ENCODE measurements around the gene SIK3.
"Not testable (repeated sequence)": the region's sequence is repeated elsewhere in the genome, so short reads cannot be mapped to it uniquely, and the experiment has no call there.

SIK3 gene

DNA sequence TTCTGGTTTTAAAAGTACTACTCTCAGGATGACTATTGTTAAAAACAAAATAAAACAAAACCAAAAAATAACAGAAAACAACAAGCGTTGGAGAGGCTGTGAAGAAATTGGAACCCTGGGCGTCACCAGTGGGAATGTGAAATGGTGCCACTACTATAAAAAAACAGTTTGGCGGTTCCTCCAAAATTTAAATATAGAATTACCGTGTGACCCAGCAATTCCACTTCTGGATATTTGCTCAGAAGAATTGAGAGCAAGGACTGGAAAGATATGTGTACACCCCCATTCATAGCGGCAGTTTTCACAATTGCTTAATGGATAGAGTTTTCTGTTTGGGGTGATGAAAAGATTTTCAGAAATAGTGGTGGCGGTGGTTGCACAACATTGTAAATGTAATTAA, 283.7 kb downstream of the SIK3 start:
- DNase-seq, result no peak

DNA sequence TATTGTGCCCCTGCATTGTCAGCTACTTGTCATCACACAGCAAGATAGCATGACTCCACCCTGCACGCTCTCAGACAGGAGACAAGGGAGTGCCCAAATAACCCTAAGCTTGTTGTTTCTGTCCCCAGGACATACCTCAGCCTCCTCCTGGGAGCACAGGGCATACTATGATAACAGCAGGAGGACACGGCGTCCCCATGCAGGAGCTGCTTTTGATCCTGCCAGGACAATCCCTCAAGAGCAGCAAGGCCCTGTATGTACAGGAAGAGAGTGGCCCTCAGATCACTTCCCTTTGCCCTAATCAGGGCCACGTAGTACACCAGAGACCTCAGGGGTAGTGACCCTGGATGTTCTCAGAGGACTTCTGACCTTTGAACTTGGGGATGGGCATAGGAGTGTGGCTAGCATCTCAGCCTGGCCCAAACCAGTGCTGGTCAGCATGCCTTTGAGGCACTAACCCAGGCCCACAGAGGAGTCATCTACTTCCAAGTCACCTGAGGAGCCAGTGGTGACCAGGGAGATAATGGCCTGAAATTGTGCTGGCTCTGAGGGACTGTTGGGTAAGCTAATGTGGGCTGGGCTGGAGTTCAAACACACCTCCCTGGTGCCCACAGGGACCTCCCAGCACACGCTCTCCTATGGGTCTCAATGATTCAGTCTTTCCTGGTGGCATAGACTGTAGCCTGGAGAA, 284.3 kb downstream of the SIK3 start:
- no peak for DNase-seq

DNA sequence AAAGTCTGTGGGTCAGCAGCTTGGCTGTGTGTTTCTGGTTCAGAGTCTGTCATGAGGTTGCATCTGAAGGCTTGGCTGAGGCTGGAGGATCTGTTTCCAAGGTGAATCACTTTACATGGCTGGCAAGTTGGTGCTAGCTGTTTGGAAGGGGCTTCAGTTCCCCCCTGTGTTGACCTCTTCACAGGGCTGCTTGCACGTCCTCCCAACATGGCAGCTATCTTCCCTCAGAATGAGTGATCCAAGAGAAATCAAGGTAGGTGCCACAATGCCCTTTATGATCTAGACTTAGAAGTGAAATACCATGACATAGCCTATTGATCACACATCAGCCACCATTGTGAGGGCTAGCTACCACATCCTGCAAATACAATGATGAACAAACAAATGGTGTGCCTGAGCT, 285.1 kb downstream of the SIK3 start:
- DNase-seq, result no peak

DNA sequence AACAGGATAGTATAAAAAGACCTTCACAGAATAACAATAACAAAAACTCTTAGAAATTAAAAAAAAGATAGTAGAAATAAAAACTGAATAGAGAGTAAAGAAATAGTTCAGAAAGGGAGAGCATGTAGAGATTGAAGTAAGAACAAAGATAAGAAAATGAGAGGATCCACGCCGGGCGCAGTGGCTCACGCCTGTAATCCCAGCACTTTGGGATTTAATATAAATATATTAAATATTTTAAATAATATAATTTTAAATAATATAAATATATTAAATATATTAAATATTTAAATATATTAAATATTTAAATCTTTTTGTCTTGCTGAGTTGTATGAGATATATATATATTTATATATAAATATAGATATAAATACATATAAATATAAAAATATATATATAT, 286.1 kb downstream of the SIK3 start:
- DNase-seq, result no peak

DNA sequence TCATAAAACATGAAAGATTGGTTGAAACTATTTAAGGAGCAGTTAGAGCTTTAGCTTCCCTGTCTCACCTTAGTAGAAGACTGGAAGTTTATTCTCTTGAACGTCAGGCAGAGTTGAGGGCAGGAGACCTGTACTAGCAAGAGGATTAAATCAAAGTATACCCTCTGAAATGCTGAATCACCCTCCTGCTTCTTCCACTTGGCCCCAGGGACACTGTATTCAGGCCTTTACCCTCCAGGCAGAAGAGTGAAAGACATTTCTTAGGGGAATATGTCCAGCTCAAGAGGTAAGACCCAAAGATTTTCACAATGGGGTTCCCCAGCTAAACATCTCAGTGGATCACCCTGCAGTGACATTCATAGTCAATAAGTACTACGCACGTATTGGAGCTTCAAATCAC, 287.0 kb downstream of the SIK3 start:
- no peak for DNase-seq

DNA sequence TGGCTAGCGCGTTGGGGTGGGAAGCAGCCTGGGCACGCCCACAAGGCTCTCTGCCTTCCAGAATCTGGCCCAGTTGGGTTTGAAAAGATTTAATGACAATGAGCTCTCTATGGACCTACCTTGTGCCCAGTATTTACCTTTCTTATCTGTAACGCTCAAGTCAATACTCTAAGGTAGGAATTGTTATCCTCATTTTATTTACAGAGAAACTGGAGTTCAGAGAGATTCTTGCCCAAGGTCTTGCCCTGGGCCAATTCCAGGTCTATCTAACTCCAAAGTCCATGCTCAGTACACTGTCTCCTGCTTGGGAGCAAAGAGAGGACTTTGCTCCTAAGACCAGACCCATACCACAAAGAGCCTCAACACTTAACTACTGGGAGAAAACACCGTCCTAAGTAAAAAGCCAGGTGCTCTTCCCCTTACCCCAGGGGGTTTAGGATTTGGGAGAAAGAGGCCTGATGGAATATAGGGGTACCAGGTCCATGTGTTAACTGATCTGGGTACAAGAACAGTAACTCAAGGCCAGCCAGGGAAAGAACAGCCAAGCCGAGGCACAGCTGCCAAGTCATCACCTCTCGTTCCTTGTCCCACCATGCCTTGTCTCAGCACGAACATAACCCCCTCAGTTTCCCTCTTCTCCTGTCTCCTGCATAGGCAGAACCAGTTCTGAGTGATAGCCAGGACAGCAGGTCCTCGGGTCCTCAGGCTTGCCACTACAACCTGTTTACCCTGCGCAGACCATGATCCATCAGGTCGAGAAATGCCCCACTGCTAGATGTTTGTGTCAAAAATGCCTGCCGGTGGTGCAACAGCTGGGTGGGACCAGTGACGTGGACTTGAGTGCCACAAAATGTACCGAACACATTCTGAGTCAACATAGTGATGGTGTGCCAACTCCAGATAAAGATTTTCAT, 289.7 kb downstream of the SIK3 start:
- DNase-seq, result no peak

DNA sequence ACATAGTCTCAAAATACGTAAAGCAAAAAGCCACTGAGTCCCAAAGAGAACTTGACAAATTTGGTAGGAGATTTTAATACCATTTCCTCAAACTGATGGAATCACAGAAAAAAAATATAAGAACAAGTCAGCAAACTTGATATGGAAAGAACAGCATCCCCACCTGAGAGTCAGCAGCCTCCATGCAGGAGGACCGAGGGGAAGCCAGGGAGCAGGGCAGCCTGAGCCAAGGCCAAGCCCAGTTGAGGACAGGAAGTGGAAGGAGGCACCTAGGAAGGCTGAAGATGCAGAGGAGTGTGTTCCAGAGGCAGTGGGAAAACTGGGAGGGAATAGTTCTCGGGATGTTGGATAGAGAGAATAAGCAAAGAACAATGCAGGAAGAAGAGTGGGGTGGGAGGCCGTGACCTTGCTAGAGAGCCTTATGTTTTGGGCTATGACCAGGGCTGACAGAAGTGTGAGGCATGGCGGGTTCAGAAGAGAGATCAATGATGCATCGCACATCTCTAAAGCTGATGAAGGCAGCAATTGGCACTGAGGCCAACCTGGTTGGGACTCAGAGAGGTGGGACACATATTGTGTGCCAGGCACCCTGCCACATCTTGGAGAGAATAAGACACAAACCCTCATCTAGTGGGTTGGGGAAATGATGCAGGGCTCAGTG, 290.5 kb downstream of the SIK3 start:
- no peak for DNase-seq

DNA sequence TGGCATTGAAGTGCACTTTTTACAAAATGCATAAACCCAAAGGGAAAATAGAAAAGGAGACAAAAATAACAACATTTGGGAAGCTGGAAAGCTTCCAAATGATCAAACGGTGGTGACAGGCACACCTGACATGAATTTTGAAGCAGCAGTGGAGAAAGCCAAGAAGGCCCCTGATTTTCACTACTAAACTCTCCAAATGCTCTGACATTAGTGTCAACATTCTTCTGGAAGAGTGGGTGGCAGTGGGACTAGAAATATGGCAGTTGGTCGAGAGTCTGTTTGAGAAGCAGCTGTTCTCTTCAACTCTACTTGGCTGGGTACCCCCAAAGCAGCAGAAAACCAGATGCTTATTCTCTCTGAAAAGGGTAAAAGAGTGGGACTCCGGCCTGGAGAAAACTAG, 294.2 kb downstream of the SIK3 start:
- DNase-seq, result no peak

DNA sequence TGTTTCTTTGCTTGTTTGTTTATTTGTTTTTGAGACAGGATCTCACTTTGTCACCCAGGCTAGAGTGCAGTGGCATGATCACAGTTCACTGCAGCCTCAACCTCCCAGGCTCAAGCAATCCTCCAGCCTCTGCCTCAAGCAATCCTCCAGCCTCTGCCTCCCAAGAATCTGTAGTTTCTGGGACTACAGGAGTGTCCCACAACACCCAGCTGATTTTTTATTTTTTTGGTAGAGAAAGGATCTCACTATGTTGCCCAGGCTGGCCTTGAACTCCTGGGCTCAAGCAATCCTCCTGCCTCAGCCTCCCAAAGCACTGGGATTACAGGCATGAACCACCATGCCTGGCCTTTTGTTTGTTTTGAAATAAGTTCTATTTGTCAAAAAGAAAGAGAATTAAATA, 296.6 kb downstream of the SIK3 start:
- DNase-seq, result not testable (repeated sequence)

DNA sequence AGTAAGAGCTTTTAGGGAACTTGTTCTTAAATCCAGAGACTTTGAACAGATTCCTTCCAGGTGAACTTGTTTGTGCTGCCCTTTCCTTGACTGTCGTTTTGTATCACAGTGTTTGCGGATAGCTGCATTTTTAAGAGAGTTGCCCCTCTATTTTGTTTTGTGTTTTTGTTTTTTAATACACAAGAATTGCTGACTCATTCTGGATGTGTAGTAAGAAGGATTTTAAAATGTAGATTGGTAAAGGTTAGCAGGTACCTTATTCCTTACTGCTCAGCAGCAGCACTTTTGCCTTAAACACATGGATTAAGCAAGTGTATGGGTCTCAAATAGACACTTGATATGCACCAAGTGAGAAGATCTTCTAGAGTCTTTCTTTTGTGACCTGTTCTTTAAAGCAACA, 297.6 kb downstream of the SIK3 start:
- DNase-seq, result no peak

DNA sequence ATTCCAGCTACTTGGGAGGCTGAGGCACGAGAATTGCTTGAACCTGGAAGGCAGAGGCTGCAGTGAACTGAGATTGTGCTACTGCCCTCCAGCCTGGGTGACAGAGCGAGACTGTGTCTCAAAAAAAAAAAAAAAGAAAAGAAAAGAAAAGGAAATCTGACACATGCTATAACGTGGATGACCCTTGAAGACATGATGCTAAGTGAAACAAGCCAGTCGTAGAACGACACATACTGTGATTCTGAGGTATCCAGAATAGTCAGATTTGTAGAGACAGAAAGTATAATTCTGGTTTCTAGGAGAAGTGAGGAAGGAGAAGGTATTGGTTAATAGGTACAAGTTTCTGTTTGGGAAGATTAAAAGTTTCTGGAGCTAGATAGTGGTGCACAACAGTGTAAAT, 299.9 kb downstream of the SIK3 start:
- DNase-seq, result no peak

DNA sequence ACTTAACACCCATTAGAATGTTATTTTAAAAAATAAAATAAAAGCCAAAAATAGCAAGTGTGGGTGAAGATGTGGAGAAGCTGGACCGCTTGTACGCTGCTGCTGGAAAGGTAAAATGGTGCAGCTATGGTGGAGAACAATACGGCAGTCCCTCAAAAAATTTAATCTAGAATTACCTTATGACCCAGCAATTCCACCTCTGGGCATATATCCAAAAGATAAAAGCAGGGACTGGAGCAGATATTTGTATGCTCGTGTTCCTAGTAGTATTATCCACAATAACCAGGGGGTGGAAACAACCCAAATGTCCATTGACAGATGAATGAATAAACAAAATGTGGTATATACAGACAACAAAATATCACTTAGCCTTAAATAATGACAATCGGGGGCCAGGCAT, 300.4 kb downstream of the SIK3 start:
- no peak for DNase-seq

DNA sequence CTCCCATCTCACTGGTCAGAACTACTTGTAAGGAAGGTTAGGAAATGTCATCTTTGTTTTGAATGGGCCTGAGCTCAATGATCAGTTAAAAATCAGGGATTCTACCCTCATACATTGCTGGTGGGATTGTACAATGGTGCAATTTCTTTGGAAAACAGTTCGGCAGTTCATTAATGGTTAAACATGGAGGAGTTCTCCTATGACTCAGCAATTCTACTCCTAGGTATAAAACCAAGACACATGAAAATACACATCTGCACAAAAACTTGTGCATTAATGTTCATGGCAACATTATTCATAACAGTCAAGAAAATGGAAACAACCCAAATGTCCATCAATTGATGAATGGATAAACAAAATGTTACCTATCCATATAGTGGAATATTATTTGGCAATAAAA, 301.7 kb downstream of the SIK3 start:
- DNase-seq, result no peak

DNA sequence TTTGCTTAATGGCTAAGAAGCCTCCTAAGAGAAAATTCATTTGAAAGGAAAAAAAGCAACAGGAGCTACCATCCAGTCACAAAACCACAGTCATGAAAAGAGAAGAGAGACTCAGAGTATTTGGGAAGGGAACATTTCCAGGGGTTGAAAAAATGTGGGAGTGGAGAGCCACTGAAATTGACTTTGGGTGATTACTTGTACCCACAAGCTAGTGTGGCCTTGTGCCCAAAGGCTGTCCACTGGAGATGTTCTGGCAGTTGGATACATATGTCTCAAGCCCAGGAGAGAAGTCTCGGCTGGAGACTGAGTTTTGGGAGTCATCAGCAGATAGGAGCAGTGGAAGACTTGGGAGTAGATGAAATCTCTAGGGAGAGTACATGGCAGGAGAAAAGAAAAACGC, 303.4 kb downstream of the SIK3 start:
- no peak for DNase-seq

DNA sequence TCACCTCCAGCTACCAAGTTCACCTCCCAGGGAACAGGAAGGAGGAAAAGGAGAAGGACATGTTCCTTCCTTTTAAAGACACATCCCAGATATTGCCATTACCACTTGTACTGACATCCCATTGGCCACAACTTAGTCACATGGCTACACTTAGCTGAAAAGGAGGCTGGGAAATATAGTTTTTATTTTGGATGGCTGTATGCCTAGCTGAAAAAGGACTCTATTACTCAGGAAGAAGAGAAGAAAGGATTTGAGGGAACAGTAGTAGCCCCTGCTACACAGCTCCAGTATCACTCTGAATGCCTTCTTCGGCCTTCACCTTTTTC, 304.5 kb downstream of the SIK3 start:
- no peak for DNase-seq
